ENCODE data around the gene CYP4B1. TPM values are rescaled to one million over a fixed set of nuclear protein-coding genes. Genes with fewer than 3 reads are reported as not detected.

The CYP4B1 gene
- total RNA-seq, 1 experiment from 2014 or later, result 0.30 TPM

- TF ChIP-seq ELF1 (IDR thresholded peaks at IDR 0.05; ENCODE audit: borderline replicate concordance, low read depth) (no peak), ZFX (IDR thresholded peaks at IDR 0.05) (no peak), SRF (IDR thresholded peaks at IDR 0.05; ENCODE audit: low read depth) (no peak), SP1 (IDR thresholded peaks at IDR 0.05; ENCODE audit: low read depth) (no peak), RAD21 (IDR thresholded peaks at IDR 0.05; ENCODE audit: low read depth) (no peak)
Measured at GRCh38 chr1:46819335-46819734, 20.5 kb downstream of the CYP4B1 start (continued).

GRCh38 chr1:46820076-46820475 lies 21.2 kb downstream of the CYP4B1 start:
- H3K4me2 ChIP-seq (ENCODE audit: low read length), result no peak overlapping the region
- no peak overlapping the region for H3K9ac ChIP-seq (ENCODE audit: low read length)
- DNase-seq (ENCODE audit: low read depth, low spot score) (no peak), ATAC-seq (no peak)
- no TSS peak for BruUV-seq (replicated peaks)
- no peak overlapping the region for H3K27ac ChIP-seq (ENCODE audit: low read depth, low read length)
- POLR2A ChIA-PET, result no interaction called here
- no peaks in the 10 kb centered on the region for H3K9me2 ChIP-seq (ENCODE audit: insufficient read depth)
- no peaks in the 10 kb centered on the region for H4K20me1 ChIP-seq (ENCODE audit: insufficient read depth)
- RAD21 ChIA-PET (ENCODE audit: low non-redundant PET in 1 of 2, low total read pairs in 2 of 2, uncharacterized antibody in 2 of 2, unreplicated experiment in 2 of 2), result no interaction called here
- H3K36me3 ChIP-seq (ENCODE audit: control insufficient read depth in 1 of 2, insufficient read depth in 2 of 2, low read length in 2 of 2), result no peaks in the 10 kb centered on the region
- no peak overlapping the region for H3K4me3 ChIP-seq (replicated peaks in 1 of 2; ENCODE audit: low read depth in 1 of 2, low read length in 2 of 2)
- H3K4me1 ChIP-seq (ENCODE audit: control insufficient read depth in 1 of 2, insufficient read depth in 2 of 2, low read length in 2 of 2), result no peaks in the 10 kb centered on the region
- no peak overlapping the region for H2AFZ ChIP-seq (ENCODE audit: low read depth, low read length, poor library complexity, severe bottlenecking)
- no peaks in the 10 kb centered on the region for H3K79me2 ChIP-seq (ENCODE audit: insufficient read depth, low read length)
- no peak for TF ChIP-seq RAD21 (IDR thresholded peaks at IDR 0.05; ENCODE audit: low read depth)
- TF ChIP-seq YY1 (IDR thresholded peaks at IDR 0.05; ENCODE audit: extremely low read depth, insufficient replicate concordance, low read depth, low read length), result no peak
- no peak for TF ChIP-seq TCF7L2 (IDR thresholded peaks at IDR 0.05; ENCODE audit: borderline replicate concordance, extremely low read depth, insufficient read depth, insufficient read length)
- TF ChIP-seq ZBTB33 (IDR thresholded peaks at IDR 0.05; ENCODE audit: extremely low read depth, insufficient replicate concordance, low read length), result no peak
- no peak for TF ChIP-seq EZH2phosphoT487 (IDR thresholded peaks at IDR 0.05; ENCODE audit: borderline replicate concordance)
- no peak for TF ChIP-seq ZFX (IDR thresholded peaks at IDR 0.05)
- TF ChIP-seq SRF (IDR thresholded peaks at IDR 0.05; ENCODE audit: low read depth), result no peak
- TF ChIP-seq ATF3 (IDR thresholded peaks at IDR 0.05), result no peak
- no peak for TF ChIP-seq REST (IDR thresholded peaks at IDR 0.05; ENCODE audit: low read depth)
- no peak for TF ChIP-seq ELF1 (IDR thresholded peaks at IDR 0.05; ENCODE audit: borderline replicate concordance, low read depth)
- TF ChIP-seq MAX (IDR thresholded peaks at IDR 0.05), result no peak
- H3K9me3 ChIP-seq (ENCODE audit: control insufficient read depth in 1 of 2, insufficient read depth in 1 of 2, low read depth in 1 of 2, low read length in 2 of 2), result no peaks in the 10 kb centered on the region
- no peaks in the 10 kb centered on the region for H3K27me3 ChIP-seq (ENCODE audit: insufficient read depth, low read length)
- CTCF ChIA-PET, result no interaction called here
- intact Hi-C loops (cut with micrococcal nuclease), result no loop called here
